ENCODE data around the gene RAC3. TPM values are rescaled to one million over a fixed set of nuclear protein-coding genes. Genes with fewer than 3 reads are reported as not detected.

RAC3 gene
- total RNA-seq, 1 experiment from 2014 or later: 175 TPM

- Histone ChIP-seq H3K4me3 (ENCODE audit: insufficient read depth, low read depth, low read length) (no peak overlapping the region), H3K27me3 (ENCODE audit: control insufficient read depth, insufficient read depth, low read length) (no peaks in the 10 kb centered on the region)
Observed at GRCh38 chr17:82005701-82006348, 25.7 kb upstream of the RAC3 start.

GRCh38 chr17:82006468-82007227, 24.8 kb upstream of the RAC3 start:
- Histone ChIP-seq H3K36me3 (replicated peaks; ENCODE audit: control insufficient read depth, insufficient read depth, low read length) (no peaks in the 10 kb centered on the region), H3K4me3 (ENCODE audit: insufficient read depth, low read depth, low read length) (no peak overlapping the region), H3K27me3 (ENCODE audit: control insufficient read depth, insufficient read depth, low read length) (no peaks in the 10 kb centered on the region)
- DNase-seq: no peak

More at GRCh38 chr17:82005701-82006348, 25.7 kb upstream of the RAC3 start:
- H3K36me3 ChIP-seq (replicated peaks; ENCODE audit: control insufficient read depth, insufficient read depth, low read length): no peaks in the 10 kb centered on the region
- no peak for DNase-seq

- Histone ChIP-seq H3K27me3 (ENCODE audit: control insufficient read depth, insufficient read depth, low read length) (no peaks in the 10 kb centered on the region), H3K4me3 (ENCODE audit: insufficient read depth, low read depth, low read length) (no peak overlapping the region), H3K36me3 (replicated peaks; ENCODE audit: control insufficient read depth, insufficient read depth, low read length) (no peaks in the 10 kb centered on the region)
- DNase-seq: no peak
Observed at GRCh38 chr17:82007228-82007494, 24.3 kb upstream of the RAC3 start.

- Histone ChIP-seq H3K27me3 (ENCODE audit: control insufficient read depth, insufficient read depth, low read length) (no peaks in the 10 kb centered on the region), H3K4me3 (ENCODE audit: insufficient read depth, low read depth, low read length) (no peak overlapping the region), H3K36me3 (replicated peaks; ENCODE audit: control insufficient read depth, insufficient read depth, low read length) (no peaks in the 10 kb centered on the region)
- DNase-seq: peak; percentile 77
Observed at GRCh38 chr17:82007495-82008257, 23.8 kb upstream of the RAC3 start.

- DNase-seq: no peak
- H3K27me3 ChIP-seq (ENCODE audit: control insufficient read depth, insufficient read depth, low read length): no peaks in the 10 kb centered on the region
- no peak overlapping the region for H3K4me3 ChIP-seq (ENCODE audit: insufficient read depth, low read depth, low read length)
Observed at GRCh38 chr17:82008258-82008940, 23.1 kb upstream of the RAC3 start.

GRCh38 chr17:82008941-82009405, 22.5 kb upstream of the RAC3 start:
- DNase-seq: no peak
- Histone ChIP-seq H3K36me3 (replicated peaks; ENCODE audit: control insufficient read depth, insufficient read depth, low read length) (no peaks in the 10 kb centered on the region), H3K27me3 (ENCODE audit: control insufficient read depth, insufficient read depth, low read length) (no peaks in the 10 kb centered on the region), H3K4me3 (ENCODE audit: insufficient read depth, low read depth, low read length) (no peak overlapping the region)

More at GRCh38 chr17:82008258-82008940, 23.1 kb upstream of the RAC3 start:
- no peaks in the 10 kb centered on the region for H3K36me3 ChIP-seq (replicated peaks; ENCODE audit: control insufficient read depth, insufficient read depth, low read length)

- no peaks in the 10 kb centered on the region for H3K27me3 ChIP-seq (ENCODE audit: control insufficient read depth, insufficient read depth, low read length)
Observed at GRCh38 chr17:82009413-82009812, 22.1 kb upstream of the RAC3 start.

GRCh38 chr17:82010575-82011525, 20.6 kb upstream of the RAC3 start:
- H3K36me3 ChIP-seq (replicated peaks; ENCODE audit: control insufficient read depth, insufficient read depth, low read length): no peaks in the 10 kb centered on the region
- H3K27me3 ChIP-seq (ENCODE audit: control insufficient read depth, insufficient read depth, low read length): no peaks in the 10 kb centered on the region
- no peak overlapping the region for H3K4me3 ChIP-seq (ENCODE audit: insufficient read depth, low read depth, low read length)
- DNase-seq: no peak

More at GRCh38 chr17:82009413-82009812, 22.1 kb upstream of the RAC3 start:
- Histone ChIP-seq H3K36me3 (replicated peaks; ENCODE audit: control insufficient read depth, insufficient read depth, low read length) (no peaks in the 10 kb centered on the region), H3K4me3 (ENCODE audit: insufficient read depth, low read depth, low read length) (no peak overlapping the region)
- no peak for DNase-seq

GRCh38 chr17:82011617-82012187, 19.8 kb upstream of the RAC3 start:
- no peaks in the 10 kb centered on the region for H3K27me3 ChIP-seq (ENCODE audit: control insufficient read depth, insufficient read depth, low read length)
- no peaks in the 10 kb centered on the region for H3K36me3 ChIP-seq (replicated peaks; ENCODE audit: control insufficient read depth, insufficient read depth, low read length)
- no peak overlapping the region for H3K4me3 ChIP-seq (ENCODE audit: insufficient read depth, low read depth, low read length)
- DNase-seq: no peak

GRCh38 chr17:82012261-82012639, 19.2 kb upstream of the RAC3 start:
- H3K27me3 ChIP-seq (ENCODE audit: control insufficient read depth, insufficient read depth, low read length): no peaks in the 10 kb centered on the region
- DNase-seq: no peak

GRCh38 chr17:82012640-82013295, 18.7 kb upstream of the RAC3 start:
- no peaks in the 10 kb centered on the region for H3K27me3 ChIP-seq (ENCODE audit: control insufficient read depth, insufficient read depth, low read length)
- H3K36me3 ChIP-seq (replicated peaks; ENCODE audit: control insufficient read depth, insufficient read depth, low read length): no peaks in the 10 kb centered on the region
- DNase-seq: peak; percentile 74
- no peak overlapping the region for H3K4me3 ChIP-seq (ENCODE audit: insufficient read depth, low read depth, low read length)

More at GRCh38 chr17:82012261-82012639, 19.2 kb upstream of the RAC3 start:
- no peak overlapping the region for H3K4me3 ChIP-seq (ENCODE audit: insufficient read depth, low read depth, low read length)
- no peaks in the 10 kb centered on the region for H3K36me3 ChIP-seq (replicated peaks; ENCODE audit: control insufficient read depth, insufficient read depth, low read length)

GRCh38 chr17:82013341-82013740, 18.1 kb upstream of the RAC3 start:
- no peaks in the 10 kb centered on the region for H3K27me3 ChIP-seq (ENCODE audit: control insufficient read depth, insufficient read depth, low read length)
- no peaks in the 10 kb centered on the region for H3K36me3 ChIP-seq (replicated peaks; ENCODE audit: control insufficient read depth, insufficient read depth, low read length)
- DNase-seq: peak; percentile 73
- H3K4me3 ChIP-seq (ENCODE audit: insufficient read depth, low read depth, low read length): no peak overlapping the region

GRCh38 chr17:82013772-82014321, 17.6 kb upstream of the RAC3 start:
- Histone ChIP-seq H3K36me3 (replicated peaks; ENCODE audit: control insufficient read depth, insufficient read depth, low read length) (no peaks in the 10 kb centered on the region; the same call in 1 of the 2 replicates), H3K4me3 (ENCODE audit: insufficient read depth, low read depth, low read length) (no peak overlapping the region), H3K27me3 (ENCODE audit: control insufficient read depth, insufficient read depth, low read length) (no peaks in the 10 kb centered on the region)
- DNase-seq: no peak

Data from H7 (cell line).